ENCODE results near the gene MN1. TPM values are rescaled to one million over a fixed set of nuclear protein-coding genes. Genes with fewer than 3 reads are reported as not detected.

Gene MN1
- total RNA-seq, 1 donor from 2014 or later = 4.5 TPM

DNA sequence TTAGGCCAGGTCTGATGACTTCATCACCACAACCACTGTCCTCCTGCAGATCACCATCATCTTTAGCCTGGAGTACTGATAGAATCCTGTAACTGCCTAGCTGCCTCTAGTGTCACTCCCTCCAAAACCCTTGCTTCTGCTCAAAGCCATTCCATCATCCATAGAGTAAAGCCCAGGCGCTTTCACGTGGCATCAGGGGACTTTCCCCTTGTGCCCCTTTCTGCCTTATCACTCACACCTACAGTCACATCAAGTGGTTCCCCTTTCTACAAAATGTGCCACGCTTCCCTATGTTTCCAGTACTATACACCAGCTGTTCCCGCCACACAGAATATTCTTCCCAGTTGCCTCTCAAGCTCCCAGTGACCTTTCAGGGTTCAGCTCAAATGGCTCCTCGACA is 75.9 kb downstream of the MN1 start:
- TF ChIP-seq, protein P1, sequence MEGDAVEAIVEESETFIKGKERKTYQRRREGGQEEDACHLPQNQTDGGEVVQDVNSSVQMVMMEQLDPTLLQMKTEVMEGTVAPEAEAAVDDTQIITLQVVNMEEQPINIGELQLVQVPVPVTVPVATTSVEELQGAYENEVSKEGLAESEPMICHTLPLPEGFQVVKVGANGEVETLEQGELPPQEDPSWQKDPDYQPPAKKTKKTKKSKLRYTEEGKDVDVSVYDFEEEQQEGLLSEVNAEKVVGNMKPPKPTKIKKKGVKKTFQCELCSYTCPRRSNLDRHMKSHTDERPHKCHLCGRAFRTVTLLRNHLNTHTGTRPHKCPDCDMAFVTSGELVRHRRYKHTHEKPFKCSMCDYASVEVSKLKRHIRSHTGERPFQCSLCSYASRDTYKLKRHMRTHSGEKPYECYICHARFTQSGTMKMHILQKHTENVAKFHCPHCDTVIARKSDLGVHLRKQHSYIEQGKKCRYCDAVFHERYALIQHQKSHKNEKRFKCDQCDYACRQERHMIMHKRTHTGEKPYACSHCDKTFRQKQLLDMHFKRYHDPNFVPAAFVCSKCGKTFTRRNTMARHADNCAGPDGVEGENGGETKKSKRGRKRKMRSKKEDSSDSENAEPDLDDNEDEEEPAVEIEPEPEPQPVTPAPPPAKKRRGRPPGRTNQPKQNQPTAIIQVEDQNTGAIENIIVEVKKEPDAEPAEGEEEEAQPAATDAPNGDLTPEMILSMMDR (IDR thresholded peaks at IDR 0.05; ENCODE audit: insufficient read depth, low read length, poor library complexity, severe bottlenecking) = no peak
- no peaks in the 10 kb centered on the region for H3K36me3 ChIP-seq (ENCODE audit: control insufficient read depth, insufficient read depth, low read length)
- H3K4me3 ChIP-seq (ENCODE audit: low read depth, low read length) = no peak overlapping the region
- DNase-seq (ENCODE audit: low read depth) = no peak
- H3K27me3 ChIP-seq (ENCODE audit: control insufficient read depth, insufficient read depth, low read length) = no peaks in the 10 kb centered on the region

DNA sequence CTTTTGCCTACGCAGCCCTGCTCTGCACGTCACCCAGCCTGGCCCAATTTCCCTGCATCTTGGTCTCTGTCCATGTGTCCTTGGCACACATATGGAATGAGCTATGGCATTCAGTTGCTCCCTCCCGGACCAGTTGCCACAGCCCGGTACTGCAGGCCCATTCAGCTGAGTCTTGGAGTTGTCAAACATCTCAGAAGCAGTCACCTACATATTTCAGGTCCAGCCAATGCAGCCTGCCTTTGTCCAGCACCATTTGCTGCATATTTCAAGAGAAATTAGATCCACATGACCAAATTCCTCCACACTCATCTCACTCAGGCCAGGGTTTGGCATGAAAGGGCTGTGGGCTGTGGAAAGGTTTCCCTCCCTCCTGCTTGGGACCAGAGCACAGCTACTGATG is 76.8 kb downstream of the MN1 start:
- TF ChIP-seq, protein P1 (IDR thresholded peaks at IDR 0.05; ENCODE audit: insufficient read depth, low read length, poor library complexity, severe bottlenecking) = no peak
- no peaks in the 10 kb centered on the region for H3K36me3 ChIP-seq (ENCODE audit: control insufficient read depth, insufficient read depth, low read length)
- no peaks in the 10 kb centered on the region for H3K27me3 ChIP-seq (ENCODE audit: control insufficient read depth, insufficient read depth, low read length)
- no peak for DNase-seq (ENCODE audit: low read depth)
- H3K4me3 ChIP-seq (ENCODE audit: low read depth, low read length) = no peak overlapping the region

DNA sequence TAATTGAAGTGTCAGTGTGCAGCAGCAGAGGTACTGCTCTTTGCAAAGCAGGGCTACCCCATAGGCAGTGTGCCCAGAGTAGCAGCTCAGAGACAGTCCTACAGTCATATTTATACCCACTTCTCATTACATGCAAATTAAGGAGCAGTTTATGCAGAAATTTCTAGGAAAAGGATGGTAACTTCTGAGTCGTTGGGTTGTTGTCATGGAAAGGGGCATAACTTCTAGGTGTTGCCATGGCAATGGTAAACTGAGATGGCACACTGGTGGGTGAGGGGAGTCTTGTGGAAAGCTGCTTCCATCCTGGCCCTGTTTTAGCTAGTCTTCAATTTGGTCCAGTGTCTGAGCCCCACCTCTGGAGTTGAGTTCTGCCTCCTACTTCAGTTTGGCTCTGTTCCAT is 77.4 kb downstream of the MN1 start:
- TF ChIP-seq, protein P1 (IDR thresholded peaks at IDR 0.05; ENCODE audit: insufficient read depth, low read length, poor library complexity, severe bottlenecking) = no peak
- Histone ChIP-seq H3K4me3 (ENCODE audit: low read depth, low read length) (no peak overlapping the region), H3K27me3 (ENCODE audit: control insufficient read depth, insufficient read depth, low read length) (no peaks in the 10 kb centered on the region), H3K36me3 (ENCODE audit: control insufficient read depth, insufficient read depth, low read length) (no peaks in the 10 kb centered on the region)
- DNase-seq (ENCODE audit: low read depth) = no peak

GRCh38 chr22:27723708-27724107 is 77.8 kb downstream of the MN1 start:
- Histone ChIP-seq H3K36me3 (ENCODE audit: control insufficient read depth, insufficient read depth, low read length) (no peaks in the 10 kb centered on the region), H3K4me3 (ENCODE audit: low read depth, low read length) (no peak overlapping the region), H3K27me3 (ENCODE audit: control insufficient read depth, insufficient read depth, low read length) (no peaks in the 10 kb centered on the region)
- TF ChIP-seq, protein P1 (IDR thresholded peaks at IDR 0.05; ENCODE audit: insufficient read depth, low read length, poor library complexity, severe bottlenecking) = no peak
- no peak for DNase-seq (ENCODE audit: low read depth)

DNA sequence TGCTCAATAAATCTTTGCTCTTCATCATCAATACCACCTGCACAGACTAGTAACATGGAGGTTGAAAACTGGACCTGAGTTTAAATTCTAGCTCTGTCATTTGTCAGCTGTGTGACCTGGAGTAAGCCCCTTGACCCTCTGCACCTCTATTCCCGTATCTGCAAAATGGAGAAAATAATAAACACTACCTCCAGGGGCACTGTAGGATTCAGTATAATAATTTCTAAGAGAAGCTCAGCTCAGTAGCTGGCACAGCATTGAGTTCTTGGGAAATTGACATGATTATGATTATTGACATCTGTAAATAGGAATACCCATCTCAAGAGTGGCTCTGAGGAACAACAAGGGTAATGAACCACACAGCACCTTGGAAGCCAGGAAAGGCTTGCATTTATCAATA is 78.4 kb downstream of the MN1 start:
- no peaks in the 10 kb centered on the region for H3K27me3 ChIP-seq (ENCODE audit: control insufficient read depth, insufficient read depth, low read length)
- H3K36me3 ChIP-seq (ENCODE audit: control insufficient read depth, insufficient read depth, low read length) = no peaks in the 10 kb centered on the region
- no peak overlapping the region for H3K4me3 ChIP-seq (ENCODE audit: low read depth, low read length)
- TF ChIP-seq, protein P1 (IDR thresholded peaks at IDR 0.05; ENCODE audit: insufficient read depth, low read length, poor library complexity, severe bottlenecking) = no peak
- no peak for DNase-seq (ENCODE audit: low read depth)

- Histone ChIP-seq H3K36me3 (ENCODE audit: control insufficient read depth, insufficient read depth, low read length) (no peaks in the 10 kb centered on the region), H3K4me3 (ENCODE audit: low read depth, low read length) (no peak overlapping the region), H3K27me3 (ENCODE audit: control insufficient read depth, insufficient read depth, low read length) (no peaks in the 10 kb centered on the region)
- TF ChIP-seq, protein P1 (IDR thresholded peaks at IDR 0.05; ENCODE audit: insufficient read depth, low read length, poor library complexity, severe bottlenecking) = no peak
- peak; percentile 26 for DNase-seq (ENCODE audit: low read depth)
Observed at GRCh38 chr22:27720860-27721259, 80.7 kb downstream of the MN1 start.
